Stimulated activated effector memory CD8-positive, alpha-beta T cell treated with anti-CD3 and anti-CD28 coated beads, Interleukin-12 subunit alpha, Interleukin-12 subunit beta, amount 100 ng/mL, for 72 hours (primary cell): ENCODE data around the gene VAT1.

Experiments
- ATAC-seq: fragments of 150-1000 bp; cut with Tn5 transposase; 2 replicates; pipeline ENCODE4 v1.10.0; 2021
- DNase-seq, 2 donors: peaks; one replicate each; pipeline ENCODE4 v3.0.0; 2021 to 2022; ENCODE audit warnings: low spot score in 2 of 2
- H3K27ac Mint-ChIP-seq: one replicate; pipeline ENCODE4 v1.8.0; 2022; ENCODE audit warnings: mild to moderate bottlenecking, mixed read lengths
- H3K36me3 Mint-ChIP-seq: one replicate; pipeline ENCODE4 v1.8.0; 2022; ENCODE audit warnings: mild to moderate bottlenecking, mixed read lengths
- H3K4me1 Mint-ChIP-seq: one replicate; pipeline ENCODE4 v1.8.0; 2022; ENCODE audit warnings: mixed read lengths
- H3K4me3 Mint-ChIP-seq: one replicate; pipeline ENCODE4 v1.8.0; 2022; ENCODE audit warnings: mild to moderate bottlenecking, mixed read lengths
- H3K9me3 Mint-ChIP-seq: one replicate; pipeline ENCODE4 v1.8.0; 2022; ENCODE audit warnings: mixed read lengths

Gene VAT1

GRCh38 chr17:43033948-43034881 lies 12.0 kb upstream of the VAT1 start:
- ATAC-seq, result no peak
- Mint-ChIP-seq H3K36me3 (no peaks in the 10 kb centered on the region), H3K27ac (peak overlapping the region; percentile 34), H3K4me1 (no peaks in the 10 kb centered on the region), H3K9me3 (no peaks in the 10 kb centered on the region), H3K4me3 (no peak overlapping the region)
- no peak for DNase-seq

- no peaks in the 10 kb centered on the region for H3K4me1 Mint-ChIP-seq
- H3K9me3 Mint-ChIP-seq, result no peaks in the 10 kb centered on the region
- DNase-seq, result no peak
- ATAC-seq, result no peak
- H3K27ac Mint-ChIP-seq, result no peak overlapping the region
- no peaks in the 10 kb centered on the region for H3K36me3 Mint-ChIP-seq
- H3K4me3 Mint-ChIP-seq, result no peak overlapping the region
Measured at GRCh38 chr17:43031666-43032065, 9.5 kb upstream of the VAT1 start.

- no peak overlapping the region for H3K27ac Mint-ChIP-seq
- no peaks in the 10 kb centered on the region for H3K4me1 Mint-ChIP-seq
- H3K9me3 Mint-ChIP-seq, result no peaks in the 10 kb centered on the region
- DNase-seq (no peak), ATAC-seq (no peak)
- H3K36me3 Mint-ChIP-seq, result peaks cover 10% of the 10 kb centered on the region
- no peak overlapping the region for H3K4me3 Mint-ChIP-seq
Measured at GRCh38 chr17:43030137-43030767, 8.1 kb upstream of the VAT1 start.

GRCh38 chr17:43028221-43028861 lies 6.2 kb upstream of the VAT1 start:
- Mint-ChIP-seq H3K4me3 (no peak overlapping the region), H3K27ac (no peak overlapping the region), H3K9me3 (no peaks in the 10 kb centered on the region), H3K4me1 (peaks cover 10% of the 10 kb centered on the region), H3K36me3 (peaks cover 17% of the 10 kb centered on the region)
- DNase-seq, result no peak
- no peak for ATAC-seq

GRCh38 chr17:43027091-43028032 lies 5.2 kb upstream of the VAT1 start:
- DNase-seq (no peak), ATAC-seq (no peak)
- Mint-ChIP-seq H3K4me1 (peaks cover 10% of the 10 kb centered on the region), H3K9me3 (no peaks in the 10 kb centered on the region), H3K4me3 (no peak overlapping the region), H3K27ac (no peak overlapping the region), H3K36me3 (peaks cover 17% of the 10 kb centered on the region)

- no peak for ATAC-seq
- H3K9me3 Mint-ChIP-seq, result no peaks in the 10 kb centered on the region
- H3K27ac Mint-ChIP-seq, result no peak overlapping the region
- H3K4me3 Mint-ChIP-seq, result no peak overlapping the region
- no peak for DNase-seq
- peaks cover 10% of the 10 kb centered on the region for H3K4me1 Mint-ChIP-seq
- H3K36me3 Mint-ChIP-seq, result peaks cover 22% of the 10 kb centered on the region
Measured at GRCh38 chr17:43026595-43026994, 4.4 kb upstream of the VAT1 start.

- Mint-ChIP-seq H3K4me1 (peaks cover 14% of the 10 kb centered on the region), H3K36me3 (peaks cover 23% of the 10 kb centered on the region), H3K9me3 (no peaks in the 10 kb centered on the region), H3K4me3 (peak overlapping the region; percentile 88), H3K27ac (no peak overlapping the region)
- DNase-seq (no peak), ATAC-seq (no peak)
Measured at GRCh38 chr17:43025766-43026537, 3.8 kb upstream of the VAT1 start.

GRCh38 chr17:43025290-43025657 lies 3.1 kb upstream of the VAT1 start:
- H3K36me3 Mint-ChIP-seq, result peaks cover 23% of the 10 kb centered on the region
- peak overlapping the region; percentile 88 for H3K4me3 Mint-ChIP-seq
- peaks cover 16% of the 10 kb centered on the region for H3K4me1 Mint-ChIP-seq
- ATAC-seq, result no peak
- no peak for DNase-seq
- H3K9me3 Mint-ChIP-seq, result no peaks in the 10 kb centered on the region
- peak overlapping the region; percentile 91 for H3K27ac Mint-ChIP-seq

- no peaks in the 10 kb centered on the region for H3K9me3 Mint-ChIP-seq
- H3K4me3 Mint-ChIP-seq, result peak within 1 kb of the TSS; percentile 88
Measured at GRCh38 chr17:43024407-43025289, 2.5 kb upstream of the VAT1 start, which contains the start of gene RND2. RND2 (plus strand) TSS chr17:43025231; CDS start chr17:43025348, 117 bp downstream.

GRCh38 chr17:43020789-43021740 lies 1.1 kb downstream of the VAT1 start:
- DNase-seq, result no peak
- H3K36me3 Mint-ChIP-seq, result peaks cover 21% of the 10 kb centered on the region
- no peaks in the 10 kb centered on the region for H3K9me3 Mint-ChIP-seq
- ATAC-seq, result no peak
- peaks cover 40% of the 10 kb centered on the region for H3K4me1 Mint-ChIP-seq
- peak overlapping the region; percentile 76 for H3K27ac Mint-ChIP-seq
- peak overlapping the region; percentile 81 for H3K4me3 Mint-ChIP-seq

More at GRCh38 chr17:43024407-43025289, 2.5 kb upstream of the VAT1 start, which contains the start of gene RND2:
- ATAC-seq (peak; percentile 71), DNase-seq (peak; percentile 68 to 89)
- Mint-ChIP-seq H3K27ac (peak within 1 kb of the TSS; percentile 91), H3K36me3 (peaks cover 23% of the 10 kb centered on the region), H3K4me1 (peaks cover 22% of the 10 kb centered on the region)

- peak overlapping the region; percentile 81 for H3K4me3 Mint-ChIP-seq
- ATAC-seq, result no peak
- peaks cover 18% of the 10 kb centered on the region for H3K36me3 Mint-ChIP-seq
- no peak overlapping the region for H3K27ac Mint-ChIP-seq
- no peak for DNase-seq
- H3K9me3 Mint-ChIP-seq, result no peaks in the 10 kb centered on the region
- H3K4me1 Mint-ChIP-seq, result peaks cover 45% of the 10 kb centered on the region
Measured at GRCh38 chr17:43020030-43020621, 2.1 kb downstream of the VAT1 start.

GRCh38 chr17:43019418-43019817 lies 2.8 kb downstream of the VAT1 start:
- H3K4me1 Mint-ChIP-seq, result peaks cover 40% of the 10 kb centered on the region
- no peaks in the 10 kb centered on the region for H3K9me3 Mint-ChIP-seq
- H3K27ac Mint-ChIP-seq, result no peak overlapping the region
- peaks cover 19% of the 10 kb centered on the region for H3K36me3 Mint-ChIP-seq
- no peak for DNase-seq
- no peak for ATAC-seq
- H3K4me3 Mint-ChIP-seq, result peak overlapping the region; percentile 81
